IPS-15b (cell line): ENCODE data around the gene SETD1A.

Source experiments
- H3K27me3 ChIP-seq: one replicate; pipeline ENCODE4 v1.6.1; 2013; ENCODE audit warnings: low read length; ENCODE audit not compliant: control insufficient read depth, insufficient read depth
- H3K36me3 ChIP-seq: one replicate; pipeline ENCODE4 v1.6.1; 2013; ENCODE audit warnings: low read length; ENCODE audit not compliant: control insufficient read depth, insufficient read depth
- H3K4me1 ChIP-seq: one replicate; pipeline ENCODE4 v1.6.1; 2013; ENCODE audit warnings: mild to moderate bottlenecking, low read length; ENCODE audit not compliant: control insufficient read depth, insufficient read depth
- H3K4me3 ChIP-seq: one replicate; pipeline ENCODE4 v1.5.1; 2013; ENCODE audit warnings: low read depth, low read length
- H3K9ac ChIP-seq: one replicate; pipeline ENCODE4 v1.6.1; 2013; ENCODE audit warnings: low read depth, mild to moderate bottlenecking, low read length
- H3K9me3 ChIP-seq: one replicate; pipeline ENCODE4 v1.6.1; 2013; ENCODE audit warnings: mild to moderate bottlenecking, low read length; ENCODE audit not compliant: control insufficient read depth, insufficient read depth

SETD1A gene

GRCh38 chr16:30924076-30924912, 33.3 kb upstream of the SETD1A start:
- H3K4me1 ChIP-seq = peaks cover 2% of the 10 kb centered on the region
- no peaks in the 10 kb centered on the region for H3K36me3 ChIP-seq
- H3K9ac ChIP-seq = no peak overlapping the region
- peak overlapping the region; percentile 67 for H3K4me3 ChIP-seq
- no peaks in the 10 kb centered on the region for H3K9me3 ChIP-seq
- H3K27me3 ChIP-seq = no peaks in the 10 kb centered on the region

- Histone ChIP-seq H3K4me1 (peaks cover 2% of the 10 kb centered on the region), H3K27me3 (no peaks in the 10 kb centered on the region), H3K9me3 (no peaks in the 10 kb centered on the region), H3K4me3 (peak overlapping the region; percentile 67), H3K9ac (peak overlapping the region; percentile 47), H3K36me3 (no peaks in the 10 kb centered on the region)
These were observed 32.5 kb upstream of the SETD1A start for GRCh38 chr16:30924913-30925631.

GRCh38 chr16:30925632-30925987, 31.9 kb upstream of the SETD1A start:
- H3K4me3 ChIP-seq = no peak overlapping the region
- no peak overlapping the region for H3K9ac ChIP-seq

GRCh38 chr16:30925995-30926811, 31.4 kb upstream of the SETD1A start:
- no peak overlapping the region for H3K4me3 ChIP-seq
- no peaks in the 10 kb centered on the region for H3K27me3 ChIP-seq
- H3K9ac ChIP-seq = no peak overlapping the region
- no peaks in the 10 kb centered on the region for H3K9me3 ChIP-seq
- peaks cover 3% of the 10 kb centered on the region for H3K36me3 ChIP-seq
- peaks cover 2% of the 10 kb centered on the region for H3K4me1 ChIP-seq

More at GRCh38 chr16:30925632-30925987, 31.9 kb upstream of the SETD1A start:
- no peaks in the 10 kb centered on the region for H3K36me3 ChIP-seq
- peaks cover 2% of the 10 kb centered on the region for H3K4me1 ChIP-seq
- no peaks in the 10 kb centered on the region for H3K27me3 ChIP-seq
- H3K9me3 ChIP-seq = no peaks in the 10 kb centered on the region

GRCh38 chr16:30926937-30927788, 30.4 kb upstream of the SETD1A start:
- Histone ChIP-seq H3K4me1 (peaks cover 2% of the 10 kb centered on the region), H3K36me3 (peaks cover 3% of the 10 kb centered on the region), H3K27me3 (no peaks in the 10 kb centered on the region), H3K4me3 (peak overlapping the region; percentile 30), H3K9ac (peak overlapping the region; percentile 24), H3K9me3 (no peaks in the 10 kb centered on the region)

- Histone ChIP-seq H3K4me3 (peak overlapping the region; percentile 30), H3K27me3 (no peaks in the 10 kb centered on the region), H3K4me1 (peaks cover 2% of the 10 kb centered on the region), H3K9ac (no peak overlapping the region), H3K36me3 (peaks cover 3% of the 10 kb centered on the region), H3K9me3 (no peaks in the 10 kb centered on the region)
These were observed 29.7 kb upstream of the SETD1A start for GRCh38 chr16:30927789-30928378.

GRCh38 chr16:30928390-30928789, 29.2 kb upstream of the SETD1A start:
- no peak overlapping the region for H3K4me3 ChIP-seq
- peaks cover 2% of the 10 kb centered on the region for H3K4me1 ChIP-seq
- no peaks in the 10 kb centered on the region for H3K27me3 ChIP-seq
- H3K36me3 ChIP-seq = peaks cover 3% of the 10 kb centered on the region
- no peak overlapping the region for H3K9ac ChIP-seq
- H3K9me3 ChIP-seq = no peaks in the 10 kb centered on the region

- Histone ChIP-seq H3K9me3 (no peaks in the 10 kb centered on the region), H3K36me3 (peaks cover 3% of the 10 kb centered on the region), H3K4me3 (no peak overlapping the region), H3K4me1 (peaks cover 2% of the 10 kb centered on the region), H3K9ac (no peak overlapping the region), H3K27me3 (no peaks in the 10 kb centered on the region)
These were observed 28.4 kb upstream of the SETD1A start for GRCh38 chr16:30929167-30929566.

- Histone ChIP-seq H3K9me3 (no peaks in the 10 kb centered on the region), H3K9ac (no peak overlapping the region), H3K4me1 (peaks cover 5% of the 10 kb centered on the region), H3K27me3 (no peaks in the 10 kb centered on the region), H3K36me3 (peaks cover 8% of the 10 kb centered on the region), H3K4me3 (no peak overlapping the region)
These were observed 27.4 kb upstream of the SETD1A start for GRCh38 chr16:30930160-30930571.

- no peak overlapping the region for H3K9ac ChIP-seq
- H3K9me3 ChIP-seq = no peaks in the 10 kb centered on the region
- H3K27me3 ChIP-seq = no peaks in the 10 kb centered on the region
- H3K4me1 ChIP-seq = peaks cover 4% of the 10 kb centered on the region
- peaks cover 8% of the 10 kb centered on the region for H3K36me3 ChIP-seq
- no peak overlapping the region for H3K4me3 ChIP-seq
These were observed 26.4 kb upstream of the SETD1A start for GRCh38 chr16:30931068-30931650.
